SKM-1 (cell line): Measurements from ENCODE around the gene MMS19.
A peak's percentile ranks its signal among the peaks of the same experiment; 100 is the strongest.

ENCODE experiments used
- DNase-seq: peaks from one replicate; lab custom pipeline; 2025; ENCODE audit not compliant: unreplicated experiment; lab: John Stamatoyannopoulos, UW

Gene MMS19, protein sequence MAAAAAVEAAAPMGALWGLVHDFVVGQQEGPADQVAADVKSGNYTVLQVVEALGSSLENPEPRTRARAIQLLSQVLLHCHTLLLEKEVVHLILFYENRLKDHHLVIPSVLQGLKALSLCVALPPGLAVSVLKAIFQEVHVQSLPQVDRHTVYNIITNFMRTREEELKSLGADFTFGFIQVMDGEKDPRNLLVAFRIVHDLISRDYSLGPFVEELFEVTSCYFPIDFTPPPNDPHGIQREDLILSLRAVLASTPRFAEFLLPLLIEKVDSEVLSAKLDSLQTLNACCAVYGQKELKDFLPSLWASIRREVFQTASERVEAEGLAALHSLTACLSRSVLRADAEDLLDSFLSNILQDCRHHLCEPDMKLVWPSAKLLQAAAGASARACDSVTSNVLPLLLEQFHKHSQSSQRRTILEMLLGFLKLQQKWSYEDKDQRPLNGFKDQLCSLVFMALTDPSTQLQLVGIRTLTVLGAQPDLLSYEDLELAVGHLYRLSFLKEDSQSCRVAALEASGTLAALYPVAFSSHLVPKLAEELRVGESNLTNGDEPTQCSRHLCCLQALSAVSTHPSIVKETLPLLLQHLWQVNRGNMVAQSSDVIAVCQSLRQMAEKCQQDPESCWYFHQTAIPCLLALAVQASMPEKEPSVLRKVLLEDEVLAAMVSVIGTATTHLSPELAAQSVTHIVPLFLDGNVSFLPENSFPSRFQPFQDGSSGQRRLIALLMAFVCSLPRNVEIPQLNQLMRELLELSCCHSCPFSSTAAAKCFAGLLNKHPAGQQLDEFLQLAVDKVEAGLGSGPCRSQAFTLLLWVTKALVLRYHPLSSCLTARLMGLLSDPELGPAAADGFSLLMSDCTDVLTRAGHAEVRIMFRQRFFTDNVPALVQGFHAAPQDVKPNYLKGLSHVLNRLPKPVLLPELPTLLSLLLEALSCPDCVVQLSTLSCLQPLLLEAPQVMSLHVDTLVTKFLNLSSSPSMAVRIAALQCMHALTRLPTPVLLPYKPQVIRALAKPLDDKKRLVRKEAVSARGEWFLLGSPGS

DNA sequence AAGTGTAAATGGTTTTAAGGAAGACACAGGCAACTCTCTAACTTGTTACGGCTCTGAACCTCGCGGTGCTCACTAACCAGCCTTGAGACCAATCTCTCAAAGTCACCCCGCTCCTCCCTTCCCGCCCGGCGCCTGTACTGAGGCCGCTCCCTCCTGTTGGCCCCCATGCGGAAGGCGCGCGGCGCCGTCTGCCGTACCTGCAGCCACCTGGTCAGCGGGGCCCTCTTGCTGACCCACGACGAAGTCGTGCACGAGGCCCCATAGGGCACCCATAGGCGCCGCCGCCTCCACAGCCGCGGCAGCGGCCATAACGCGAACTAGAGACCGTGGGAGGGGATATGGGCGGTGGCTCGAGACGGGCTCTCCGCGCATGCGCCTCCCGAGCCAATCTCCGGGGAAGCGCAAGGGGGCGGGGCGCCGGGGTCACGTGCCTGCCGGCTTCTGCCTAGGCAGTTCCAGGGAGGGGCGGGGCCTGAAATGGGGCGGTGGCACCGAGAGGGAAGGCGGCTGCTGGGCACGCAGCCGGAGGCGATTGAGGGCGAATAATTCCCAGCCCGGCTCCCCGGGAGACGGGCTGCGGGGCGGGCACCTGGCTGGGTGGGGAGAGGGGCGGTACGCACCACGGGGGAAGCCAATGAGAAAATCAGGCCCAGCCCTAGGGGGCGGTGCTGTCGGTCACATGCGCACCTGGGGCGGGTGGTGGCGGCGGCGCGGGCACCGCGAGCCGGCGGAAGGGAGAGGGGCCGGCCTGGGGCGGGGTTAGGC, at the start of gene MMS19:
Gene MMS19 (minus strand): TSS at position 347 of the 765 bp plus-strand sequence. CDS start 38 bp downstream, at position 309.
- DNase-seq = peak; percentile 91

DNA sequence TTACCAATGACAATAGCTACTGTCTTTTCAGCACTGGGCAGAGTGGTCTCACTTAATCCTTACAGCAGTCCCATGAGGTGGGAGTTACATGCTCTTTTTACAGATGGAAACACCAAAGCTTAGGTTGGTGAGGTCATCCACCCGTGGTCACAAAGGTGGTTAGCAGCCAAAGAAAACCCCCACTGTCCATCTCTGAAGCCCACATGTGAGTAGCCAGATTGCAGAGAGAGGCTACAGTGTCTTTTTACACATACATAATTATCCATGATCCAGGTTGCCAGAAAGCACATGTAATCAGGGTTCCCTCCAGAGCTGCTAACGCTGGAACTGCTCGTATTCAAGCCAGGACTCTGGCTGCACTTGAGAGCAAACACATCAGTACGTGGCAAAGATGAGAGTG, 49.7 kb upstream of the MMS19 start:
- DNase-seq = no peak

DNA sequence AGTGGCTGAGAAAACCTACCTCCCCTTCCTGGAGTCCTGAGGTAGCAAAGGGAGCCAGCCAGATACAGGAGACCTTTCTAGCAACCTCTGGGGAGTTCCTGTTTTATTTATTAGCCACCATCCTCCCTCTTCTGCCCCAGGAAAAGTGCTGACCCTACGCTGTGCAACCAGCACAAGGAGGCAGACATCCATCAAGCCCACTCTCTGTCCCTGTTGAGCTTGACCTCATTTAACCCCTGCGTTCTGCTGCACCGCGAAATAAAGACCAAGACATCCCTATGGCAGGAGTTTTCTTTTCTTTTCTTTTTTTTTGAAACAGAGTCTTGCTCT, 49.0 kb upstream of the MMS19 start:
- no peak for DNase-seq

DNA sequence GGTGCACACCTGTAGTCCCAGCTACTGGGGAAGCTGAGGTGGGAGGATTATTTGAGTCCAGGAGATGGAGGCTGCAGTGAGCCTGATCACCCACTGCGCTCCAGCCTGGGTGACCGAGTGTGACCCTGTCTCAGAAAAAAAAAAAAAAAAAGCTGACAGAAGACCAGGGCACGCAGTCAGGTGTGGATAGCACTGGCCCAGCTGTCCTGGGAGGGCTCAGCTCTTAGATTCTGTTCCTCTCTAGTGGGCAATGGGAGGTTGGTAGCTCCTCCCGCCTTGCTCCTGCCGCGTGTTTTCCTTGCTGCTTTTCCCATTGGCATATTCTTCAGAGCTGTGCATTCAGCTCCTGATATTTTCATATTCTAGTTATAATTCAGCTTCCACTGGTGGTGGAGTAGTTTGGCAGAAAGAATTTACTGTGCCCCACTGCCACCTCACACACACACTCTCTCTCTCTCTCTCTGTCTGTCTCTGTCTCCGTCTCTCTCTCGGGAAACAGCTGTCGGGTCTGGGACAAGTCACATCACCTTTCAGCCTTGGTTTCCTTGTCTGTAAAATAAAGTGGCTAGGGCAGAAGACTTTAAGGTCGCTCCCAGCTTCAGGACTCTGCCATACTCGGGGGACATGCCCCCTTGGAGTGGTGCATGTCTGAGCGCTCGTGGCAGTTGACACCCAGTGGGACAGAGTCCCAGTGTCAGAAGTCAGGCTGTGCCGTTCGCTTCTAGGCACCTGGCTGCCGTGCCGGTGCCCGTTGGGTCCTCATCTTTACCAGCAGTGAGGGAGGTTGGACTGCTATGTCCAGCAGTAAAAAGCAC, 48.4 kb upstream of the MMS19 start:
- no peak for DNase-seq

DNA sequence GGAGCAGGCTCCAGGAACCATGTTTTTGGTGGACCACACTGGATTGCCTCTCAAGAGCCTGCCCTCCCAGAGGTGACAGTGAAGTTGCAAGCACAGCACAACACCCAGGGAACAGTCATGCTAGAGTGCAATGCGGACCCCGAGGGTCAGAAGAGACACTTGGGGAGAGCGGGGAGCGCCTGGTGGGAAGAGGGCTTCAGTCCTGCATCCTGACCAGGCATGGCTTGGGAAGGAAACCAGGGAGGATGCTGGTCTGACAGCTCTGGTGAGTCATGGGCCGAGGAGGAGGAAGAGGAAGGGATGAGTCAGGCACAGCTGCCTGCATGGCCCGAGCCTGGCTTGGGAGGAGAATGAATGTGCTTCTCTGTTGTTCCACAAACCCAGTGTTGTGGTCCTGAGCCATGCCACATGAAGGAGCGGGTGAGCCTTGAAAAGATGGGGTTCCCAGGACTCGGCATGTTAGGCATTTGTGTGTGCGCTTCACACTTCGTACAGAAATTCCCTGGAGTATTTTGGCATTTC, 44.9 kb upstream of the MMS19 start:
- DNase-seq = peak; percentile 57

DNA sequence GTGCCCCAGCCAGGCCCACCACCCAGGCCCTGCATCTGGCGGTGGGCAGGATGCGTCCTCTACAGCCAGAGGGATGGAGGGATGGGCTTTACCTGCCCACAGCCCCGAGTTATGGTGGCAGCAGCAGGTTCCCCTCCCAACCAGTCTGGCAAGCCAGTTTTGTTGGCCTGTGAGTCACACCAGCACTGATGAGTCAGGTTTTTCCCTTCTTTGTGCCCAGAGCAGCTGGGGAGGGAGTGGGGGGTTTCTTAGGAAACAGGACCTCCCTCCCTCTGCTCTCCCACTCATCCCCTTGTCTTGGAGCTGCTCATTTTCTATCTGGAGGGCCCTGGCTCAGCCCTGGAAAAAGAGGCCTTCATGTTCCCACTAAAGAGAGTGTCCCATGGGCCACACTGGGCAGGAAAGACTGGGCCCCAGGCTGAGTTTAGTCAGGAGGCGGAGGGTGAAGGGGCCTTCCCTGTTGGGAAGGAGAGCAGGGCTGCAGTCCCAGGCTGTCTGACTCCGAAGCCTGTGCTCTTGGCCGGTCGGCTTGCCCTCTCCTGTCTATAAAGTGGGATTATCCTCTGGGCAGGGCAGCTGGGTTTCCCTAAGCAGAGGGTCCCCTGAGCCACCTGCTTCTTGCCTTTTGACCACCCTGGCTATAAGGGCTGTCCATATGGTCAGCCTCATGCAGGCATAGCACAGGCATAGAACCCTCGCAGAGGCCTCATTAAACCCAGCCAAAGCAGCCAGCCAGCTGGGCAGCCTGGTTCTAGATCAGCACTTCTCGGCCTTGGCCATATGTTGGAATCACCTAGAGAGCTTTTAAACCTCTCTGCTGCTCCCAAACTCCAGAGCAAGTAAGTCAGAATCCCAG, 44.2 kb upstream of the MMS19 start:
- no peak for DNase-seq

DNA sequence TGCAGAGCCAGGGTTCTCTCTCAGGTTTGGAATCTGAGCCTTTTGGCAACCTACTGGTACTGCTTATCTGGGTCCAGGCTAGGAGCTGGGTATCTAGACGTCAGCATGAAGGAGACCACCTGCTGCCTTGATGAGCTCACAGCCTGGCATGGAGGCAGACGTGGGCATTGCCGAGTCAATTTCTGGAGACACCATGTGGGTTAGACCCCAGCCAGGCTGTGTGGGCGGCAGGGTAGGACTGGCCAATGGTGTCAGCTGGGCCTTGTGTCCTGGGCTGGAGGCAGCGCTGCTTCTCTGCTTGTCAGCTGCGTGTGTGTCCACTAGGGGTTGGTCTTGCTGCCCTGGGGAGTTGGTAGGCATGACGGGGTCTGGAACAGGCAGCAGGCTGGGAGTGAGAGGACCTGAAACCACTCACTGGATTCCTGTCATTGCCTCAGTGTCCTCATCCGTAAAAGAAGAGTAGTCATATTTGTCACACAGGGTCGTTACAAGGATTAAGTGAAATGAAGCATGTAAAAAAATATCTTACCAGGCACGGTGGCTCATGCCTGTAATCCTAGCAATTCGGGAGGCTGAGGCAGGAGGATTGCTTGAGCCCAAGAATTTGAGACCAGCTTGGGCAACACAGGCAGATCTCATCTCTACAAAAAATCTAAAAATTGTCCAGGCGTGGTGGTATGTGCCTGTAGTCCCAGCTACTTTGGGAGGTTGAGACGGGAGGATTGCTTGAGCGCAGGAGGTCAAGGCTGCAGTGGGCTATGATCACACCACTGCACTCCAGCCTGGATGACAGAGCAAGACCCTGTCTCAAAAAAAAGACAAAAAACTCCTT, 42.7 kb upstream of the MMS19 start:
- no peak for DNase-seq

DNA sequence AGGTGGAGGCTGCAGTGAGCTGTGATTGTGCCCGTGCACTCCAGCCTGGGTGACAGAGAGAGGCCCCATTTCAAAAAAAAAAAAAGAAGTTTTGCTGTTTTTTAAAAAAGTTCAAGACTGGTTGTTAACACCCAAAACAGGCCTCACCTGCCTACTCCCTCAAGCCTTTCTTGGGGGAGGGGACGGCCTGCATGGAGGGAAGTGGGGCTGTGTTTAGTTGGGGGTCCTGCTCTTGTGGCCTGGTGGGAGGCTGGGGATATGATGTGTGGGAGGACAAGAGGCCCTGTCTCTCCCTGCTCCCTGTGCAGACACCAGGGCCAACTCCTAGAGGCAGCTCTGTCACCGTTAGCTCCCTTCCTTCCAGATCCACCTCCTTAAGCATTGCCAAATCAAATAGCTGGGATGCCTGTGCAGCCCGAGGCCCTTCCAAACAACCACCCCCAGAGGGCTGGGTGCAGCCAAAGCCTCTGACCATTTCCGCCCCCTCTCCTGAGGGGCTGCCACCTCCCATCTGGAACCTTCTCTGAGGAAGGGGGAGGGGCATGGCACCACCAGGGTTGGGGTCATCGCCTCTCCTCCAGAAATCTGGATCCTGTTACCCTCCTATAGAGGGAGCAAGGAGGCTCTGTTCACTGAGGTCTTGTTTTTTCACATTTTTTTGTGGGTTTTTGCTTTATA, 41.4 kb upstream of the MMS19 start:
- no peak for DNase-seq

DNA sequence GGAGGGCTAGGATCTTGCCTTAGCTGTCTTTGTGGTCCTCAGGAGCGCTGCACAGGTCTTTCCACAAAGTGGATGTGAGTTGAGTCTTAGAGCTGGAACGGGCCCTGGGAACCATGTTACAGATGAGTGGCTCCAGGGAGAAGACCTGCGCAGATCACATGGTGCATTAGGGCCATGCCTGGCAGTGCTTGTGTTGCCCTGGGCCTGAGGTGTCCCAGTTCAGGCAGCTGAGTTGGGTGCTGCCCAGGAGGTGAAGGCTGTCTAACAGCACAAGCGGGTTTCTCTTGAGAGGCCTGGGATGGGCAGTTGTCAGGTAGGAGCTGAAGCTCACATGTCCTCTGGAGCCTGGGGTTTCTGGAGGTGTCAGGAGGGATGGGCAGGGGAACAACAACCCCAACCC, 40.6 kb upstream of the MMS19 start:
- no peak for DNase-seq

DNA sequence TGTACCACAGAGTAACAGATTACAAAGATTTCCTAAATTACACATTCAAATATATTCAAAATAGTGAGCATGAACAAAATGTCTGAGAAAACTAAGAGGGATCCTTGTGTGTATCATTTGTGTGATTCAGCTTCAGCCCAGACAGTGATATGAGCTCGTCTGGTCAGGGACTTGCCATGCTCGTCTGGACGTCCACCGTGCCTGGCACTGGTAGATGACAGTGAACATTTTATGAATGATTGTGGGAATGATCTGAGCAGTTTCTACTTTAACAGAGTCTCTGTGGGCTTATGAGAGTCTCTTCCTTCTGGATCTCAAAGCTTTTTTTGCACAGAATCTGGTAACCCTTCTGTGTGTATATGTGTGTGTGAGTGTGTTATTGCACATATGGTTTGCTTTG, 40.2 kb upstream of the MMS19 start:
- DNase-seq = no peak

DNA sequence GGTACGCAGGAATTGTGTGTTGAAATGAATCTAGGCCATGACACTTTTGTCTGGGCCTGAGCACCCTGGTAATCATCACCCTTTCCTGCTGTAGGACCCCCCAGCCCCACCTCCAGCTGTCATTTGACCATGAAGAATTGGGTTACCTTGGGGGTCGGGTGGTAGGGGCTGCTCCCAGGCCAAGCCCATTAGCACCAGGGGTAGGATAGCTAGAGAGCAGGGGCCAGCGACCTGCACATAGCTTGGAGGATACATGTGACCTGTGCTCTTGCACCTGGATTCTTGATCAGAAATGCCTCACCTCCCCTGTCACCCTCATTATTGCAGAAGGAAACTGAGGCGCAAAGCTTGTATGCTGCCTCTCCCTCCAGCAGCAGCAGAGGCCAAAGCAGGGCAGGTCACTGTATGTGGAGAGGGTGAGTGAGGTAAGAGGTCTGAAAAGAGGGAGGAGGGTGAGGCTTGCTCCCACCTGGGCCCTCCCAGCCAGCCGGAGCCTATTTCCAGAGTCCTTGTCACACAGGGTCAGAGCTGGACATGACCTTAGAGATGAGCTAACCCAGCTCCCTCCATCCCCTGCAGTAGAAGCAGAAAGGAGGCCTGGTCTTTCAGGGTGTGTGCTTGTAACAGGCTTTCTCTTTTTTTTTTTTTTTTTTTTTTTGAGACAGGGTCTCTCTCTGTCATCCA, 39.1 kb upstream of the MMS19 start:
- DNase-seq = no peak

DNA sequence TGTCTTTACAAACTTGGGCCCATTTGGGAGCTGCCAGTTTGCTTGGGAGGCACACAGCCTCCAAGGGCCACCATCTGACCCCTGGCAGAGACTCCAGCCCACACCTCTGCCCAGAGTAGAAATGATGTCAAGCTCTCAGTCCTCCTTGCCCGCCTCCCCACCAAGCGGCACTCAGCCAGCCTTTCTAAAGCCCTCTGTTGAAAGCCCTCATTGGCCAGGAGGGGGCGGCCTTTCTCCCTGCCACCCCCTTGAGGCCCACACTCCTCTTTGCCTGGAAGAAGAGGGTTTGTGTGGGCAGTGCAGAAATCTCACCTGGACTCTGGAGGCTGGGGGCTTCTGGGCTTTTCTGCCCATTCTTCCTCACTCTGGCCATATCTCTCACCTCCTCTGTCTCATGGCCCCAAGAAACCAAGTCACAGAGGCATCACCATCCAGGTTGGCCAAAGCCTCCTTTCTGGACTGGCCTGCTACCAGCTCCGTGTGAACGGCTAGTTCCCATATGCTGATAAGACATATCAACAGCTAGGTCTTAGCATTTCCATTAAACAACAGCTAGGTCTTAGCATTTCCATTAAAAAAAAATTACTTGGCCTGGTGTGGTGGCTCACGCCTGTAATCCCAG, 36.6 kb upstream of the MMS19 start:
- DNase-seq = no peak

DNA sequence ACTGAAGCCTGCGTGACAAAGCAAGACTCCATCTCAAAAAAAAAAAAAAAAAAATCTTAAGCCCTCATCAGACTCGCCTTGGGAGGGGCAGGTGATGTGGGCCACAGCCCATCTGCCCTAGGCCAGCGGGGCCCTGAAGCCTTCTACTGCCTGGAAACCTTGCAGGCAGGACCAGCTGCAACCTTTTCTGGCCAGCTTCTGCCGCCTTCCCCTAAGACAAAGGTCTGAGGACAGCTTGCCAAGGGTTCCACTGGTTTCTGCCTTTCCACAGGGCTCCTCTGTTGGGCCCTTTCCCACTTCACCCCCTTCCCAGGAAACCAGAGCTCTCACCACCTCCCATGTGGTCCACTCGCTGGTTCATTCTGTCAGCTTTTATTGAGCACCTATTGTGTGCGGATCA, 35.7 kb upstream of the MMS19 start:
- no peak for DNase-seq

DNA sequence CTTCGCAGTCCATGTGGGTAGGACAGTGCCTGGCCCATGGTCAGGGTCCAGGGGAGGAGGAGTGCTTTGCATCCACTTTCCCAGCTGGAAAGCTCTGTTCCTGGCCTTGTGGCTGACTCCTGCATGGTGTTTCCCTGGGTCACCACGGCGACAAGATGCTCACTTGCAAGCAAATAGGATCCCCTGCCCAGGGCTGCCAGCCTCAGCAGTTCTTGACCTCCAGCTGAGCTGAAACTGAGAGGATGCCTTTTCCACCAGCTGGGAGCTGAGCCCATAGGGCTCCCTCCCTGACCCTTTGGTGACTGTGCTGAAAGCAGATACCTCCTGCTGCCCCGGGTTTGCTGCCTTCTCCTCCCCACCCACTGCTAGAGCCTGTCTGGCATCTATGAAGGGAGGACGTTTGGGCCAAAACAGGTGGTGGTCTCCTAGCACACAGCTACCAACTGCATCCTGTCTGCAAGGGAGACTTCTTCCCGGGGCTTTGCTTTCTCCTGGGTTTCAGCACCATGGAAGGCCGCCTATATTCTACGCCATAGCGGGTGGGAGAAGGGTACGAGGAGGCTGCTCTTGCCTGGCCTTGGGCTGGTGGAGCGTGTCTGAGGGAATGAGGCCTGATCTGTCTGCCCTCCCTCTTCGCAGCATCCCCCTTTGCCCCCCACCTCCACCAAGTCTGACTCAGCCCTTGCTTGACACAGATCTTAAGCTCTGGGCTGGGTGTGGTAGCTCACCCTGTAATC, 34.9 kb upstream of the MMS19 start:
- DNase-seq = no peak

DNA sequence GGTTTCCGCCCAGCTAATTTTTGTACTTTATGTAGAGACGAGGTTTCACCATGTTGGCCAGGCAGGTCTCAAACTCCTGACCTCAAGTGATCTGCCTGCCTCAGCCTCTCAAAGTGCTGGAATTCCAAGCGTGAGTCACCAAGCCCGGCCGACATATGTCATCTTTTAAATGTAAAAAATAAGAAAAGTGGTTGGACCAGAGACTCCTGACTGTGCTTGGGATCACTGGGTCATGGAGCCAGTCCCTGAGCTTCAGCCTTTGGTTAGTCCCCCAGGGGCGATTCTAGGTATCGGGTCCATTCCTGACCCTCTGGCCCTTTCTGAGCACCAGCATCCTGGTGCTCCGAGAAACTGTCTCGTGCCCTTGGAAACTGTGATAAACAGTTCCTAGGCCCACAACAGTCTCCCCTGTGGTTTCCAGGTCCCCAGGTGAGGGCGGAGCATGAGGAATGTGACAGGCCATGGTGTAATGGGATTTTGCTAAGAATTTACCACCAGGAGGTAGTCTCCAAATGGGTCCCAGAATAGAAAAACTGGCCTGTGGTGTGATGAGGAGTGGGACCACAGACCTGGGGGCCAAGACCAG, 33.3 kb upstream of the MMS19 start:
- no peak for DNase-seq
